DMS153 treated with DMSO at 0.1 percent for 48 hours (cell line): ENCODE data around the gene PNPLA1.

Experiments
- DNase-seq: peaks from one replicate; lab custom pipeline; 2025; ENCODE audit not compliant: unreplicated experiment; lab: John Stamatoyannopoulos, UW

PNPLA1 gene

DNA sequence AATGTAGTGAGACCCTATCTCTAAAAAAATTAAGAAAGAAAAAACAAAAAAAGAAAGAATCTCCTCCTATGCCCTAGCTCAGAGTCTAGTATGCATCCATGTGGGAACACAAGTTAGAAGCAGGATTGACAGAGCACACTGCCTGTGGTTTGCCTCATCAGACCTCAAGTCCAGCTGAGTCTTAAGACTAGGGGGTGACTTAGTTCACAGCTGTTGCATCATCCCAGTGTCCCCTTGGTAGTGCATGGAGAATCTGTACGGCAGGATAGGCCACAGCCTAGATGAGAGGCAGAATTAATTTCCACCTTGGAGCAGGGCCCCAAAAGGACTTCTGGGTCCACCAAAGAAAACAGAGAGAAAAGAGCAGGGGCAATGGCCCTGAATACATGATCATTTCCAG, 13.7 kb downstream of the PNPLA1 start:
- no peak for DNase-seq

DNA sequence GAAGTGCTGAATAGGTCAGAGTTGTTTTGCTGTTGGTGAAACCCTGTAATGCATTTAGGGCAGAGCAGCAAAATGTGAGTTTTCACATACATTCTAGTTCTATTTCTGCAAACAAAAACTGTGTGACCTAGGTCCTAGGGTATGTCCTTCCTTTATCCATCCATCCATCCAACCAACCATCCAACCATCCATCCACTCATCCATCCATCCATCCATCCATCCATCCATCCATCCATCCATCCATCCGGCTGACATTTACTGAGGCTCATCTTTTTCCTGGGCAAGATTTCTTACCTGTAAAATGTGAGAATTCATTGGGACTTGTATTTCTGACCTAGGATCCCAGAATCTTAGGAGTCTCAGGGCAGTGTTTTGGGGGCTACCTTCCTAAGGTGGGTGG, 14.5 kb downstream of the PNPLA1 start:
- no peak for DNase-seq

DNA sequence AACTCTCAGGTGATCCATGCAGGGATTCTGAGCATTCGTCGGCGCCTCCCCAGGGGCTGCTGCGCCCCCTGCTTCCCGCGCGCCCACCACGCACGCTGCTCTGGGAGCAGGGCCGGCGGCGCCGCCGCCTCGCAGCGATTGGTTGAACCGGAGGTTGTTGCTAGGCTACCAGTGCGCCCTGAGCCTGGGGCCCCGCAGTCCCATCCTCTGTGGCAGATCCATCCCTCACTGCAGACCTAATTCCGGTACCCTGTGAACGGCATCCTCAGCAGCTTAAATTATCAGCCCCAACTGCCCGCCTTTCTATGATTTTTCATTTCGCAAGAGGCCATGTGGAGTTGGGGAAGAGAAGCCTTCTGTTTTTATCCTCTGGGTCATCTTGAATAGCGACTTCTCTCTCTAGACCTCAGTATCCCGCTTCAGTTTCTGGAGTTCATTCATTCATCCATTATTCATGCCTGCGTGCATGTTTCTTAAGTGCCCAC, 15.4 kb downstream of the PNPLA1 start:
- DNase-seq = no peak

DNA sequence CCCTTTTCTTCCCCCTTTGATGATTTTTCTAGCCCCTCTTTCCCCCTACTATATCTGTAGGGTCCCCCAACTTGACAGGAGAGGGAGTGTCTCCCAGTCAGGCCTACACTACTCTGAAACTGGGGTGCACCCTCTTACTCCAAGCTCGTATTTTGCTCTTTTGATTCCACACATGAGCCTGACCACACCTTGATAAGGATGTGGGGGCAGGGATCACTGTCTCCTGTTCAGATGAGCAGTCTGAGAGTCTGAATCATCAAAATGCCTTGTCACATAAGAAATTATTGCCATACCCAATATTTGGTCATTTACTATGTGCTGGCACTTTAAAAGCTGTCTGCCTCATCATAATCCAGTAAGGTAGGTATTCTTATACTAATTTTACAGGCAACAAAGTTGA, 15.9 kb downstream of the PNPLA1 start:
- DNase-seq = no peak

DNA sequence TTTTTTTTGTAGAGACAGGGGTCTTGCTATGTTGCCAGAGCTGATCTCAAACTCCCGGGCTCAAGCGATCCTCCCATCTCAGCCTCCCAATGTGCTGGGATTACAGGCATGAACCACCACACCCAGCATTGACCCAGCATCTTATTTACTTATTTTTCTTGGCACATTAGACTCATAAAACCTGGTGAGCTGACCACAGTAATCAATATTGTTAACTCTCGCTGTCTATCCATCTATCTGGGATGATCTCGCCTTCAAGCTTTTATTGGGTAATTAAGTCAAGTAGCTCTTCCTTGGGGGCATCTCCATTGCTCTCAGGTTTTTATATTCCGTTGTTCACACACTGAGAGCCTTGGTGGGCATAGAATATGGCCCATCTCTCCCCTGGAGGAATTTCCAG, 17.0 kb downstream of the PNPLA1 start:
- no peak for DNase-seq

DNA sequence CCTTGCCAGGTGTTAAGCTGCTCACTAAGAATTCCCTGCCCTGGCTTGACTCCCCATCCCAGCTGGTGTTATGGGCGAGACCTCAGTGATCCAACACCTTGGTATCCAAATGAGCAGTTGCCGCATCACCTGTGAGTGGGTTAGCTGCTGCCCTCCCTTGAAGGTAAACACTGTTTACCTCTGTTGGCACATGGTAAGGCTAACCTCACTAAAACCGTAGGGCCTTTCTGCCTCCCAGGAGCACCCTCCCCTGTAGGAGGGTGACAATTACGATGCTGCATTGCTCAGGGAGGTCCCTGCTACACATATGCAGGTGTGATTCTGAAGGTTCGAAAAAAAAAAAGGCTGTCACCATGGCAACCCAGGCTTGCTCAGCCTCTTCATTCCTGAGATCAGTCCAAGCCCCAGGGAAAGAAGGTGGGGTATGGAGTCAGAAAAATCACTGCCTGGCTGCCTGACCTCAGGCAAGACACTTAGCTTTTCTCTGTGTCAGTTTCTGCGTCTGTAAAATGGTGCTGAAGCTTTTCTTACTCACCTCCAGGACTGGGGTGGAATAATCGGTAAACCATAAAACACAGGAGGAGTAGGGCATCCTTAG, 19.5 kb downstream of the PNPLA1 start:
- DNase-seq = no peak

DNA sequence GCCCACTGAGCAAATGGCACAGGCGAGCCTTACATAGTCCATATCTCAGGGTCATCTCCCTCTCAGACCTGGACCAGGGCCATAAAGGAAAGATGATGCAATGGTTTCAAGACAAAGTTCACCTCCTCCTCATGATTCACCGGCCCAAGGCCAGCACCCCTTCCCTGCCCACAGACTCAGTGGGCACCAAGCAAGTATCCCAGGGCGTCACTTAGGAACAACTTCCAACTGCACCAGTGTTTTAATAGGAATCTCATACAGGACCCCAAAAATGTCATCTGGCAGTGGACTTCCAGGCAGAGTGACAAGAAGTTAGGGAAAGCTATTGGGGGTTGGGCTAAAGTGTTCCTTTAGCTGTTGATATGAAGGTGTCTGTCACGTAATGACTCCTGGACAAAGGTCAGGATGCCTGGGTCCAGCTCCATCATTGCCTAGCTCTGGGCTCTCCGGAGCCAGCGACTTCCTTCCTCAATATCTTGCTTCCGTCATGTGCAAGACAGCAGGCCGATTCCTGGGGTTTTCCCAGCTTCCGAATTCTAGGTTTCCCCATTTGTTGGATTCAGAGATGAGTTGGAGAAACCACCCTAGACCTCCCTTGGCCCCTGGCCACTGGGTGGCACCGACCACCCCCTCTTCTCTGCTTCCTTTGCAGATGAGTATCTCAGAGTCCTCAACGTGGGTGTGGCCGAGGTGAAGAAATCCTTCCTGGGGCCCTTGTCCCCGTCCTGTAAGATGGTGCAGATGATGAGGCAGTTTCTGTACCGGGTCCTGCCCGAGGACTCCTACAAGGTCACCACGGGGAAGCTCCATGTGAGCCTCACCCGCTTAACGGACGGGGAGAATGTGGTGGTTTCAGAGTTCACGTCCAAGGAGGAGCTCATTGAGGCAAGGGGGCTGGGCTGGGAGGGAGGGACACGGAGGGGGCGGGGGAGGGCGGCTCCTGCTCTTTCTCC, 21.1 kb downstream of the PNPLA1 start:
- DNase-seq = no peak

DNA sequence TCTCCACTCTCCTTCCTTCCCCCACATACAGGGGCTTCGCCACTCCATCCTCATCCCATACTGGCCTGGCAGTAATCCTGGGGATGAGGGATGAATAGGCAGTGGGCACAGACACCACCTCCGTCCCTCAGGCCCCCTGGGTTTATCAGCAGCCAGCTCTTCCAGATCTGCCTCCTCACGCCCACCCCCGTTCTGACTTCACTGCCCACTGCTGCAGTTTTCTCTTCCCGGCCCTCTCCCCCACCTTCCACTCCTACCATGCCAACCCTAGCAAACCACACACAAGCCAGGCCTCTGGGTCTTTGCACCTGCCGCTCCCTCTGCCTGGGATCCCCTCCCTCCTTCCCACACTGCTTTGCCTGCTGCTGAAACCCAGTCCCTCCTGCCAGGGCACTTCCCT, 22.3 kb downstream of the PNPLA1 start:
- no peak for DNase-seq

DNA sequence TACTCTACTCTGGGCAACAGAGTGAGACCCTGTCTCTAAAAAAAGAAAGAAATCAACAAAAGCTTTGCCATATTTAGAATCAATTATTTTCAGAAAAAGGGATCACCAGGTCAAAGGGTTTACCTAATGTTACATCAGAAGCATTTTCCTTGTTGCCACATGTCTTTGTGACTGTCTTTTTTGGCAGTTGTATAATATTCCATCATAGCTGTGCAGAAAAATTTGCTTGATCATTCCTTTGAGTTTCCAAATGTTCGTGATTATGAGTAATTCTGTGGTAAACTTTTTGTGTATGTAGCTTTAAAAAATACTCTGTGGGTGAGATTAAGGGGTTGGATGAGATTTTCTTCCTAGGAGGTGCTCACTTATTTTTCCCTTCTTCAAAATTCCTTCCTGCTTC, 26.4 kb downstream of the PNPLA1 start:
- DNase-seq = no peak

DNA sequence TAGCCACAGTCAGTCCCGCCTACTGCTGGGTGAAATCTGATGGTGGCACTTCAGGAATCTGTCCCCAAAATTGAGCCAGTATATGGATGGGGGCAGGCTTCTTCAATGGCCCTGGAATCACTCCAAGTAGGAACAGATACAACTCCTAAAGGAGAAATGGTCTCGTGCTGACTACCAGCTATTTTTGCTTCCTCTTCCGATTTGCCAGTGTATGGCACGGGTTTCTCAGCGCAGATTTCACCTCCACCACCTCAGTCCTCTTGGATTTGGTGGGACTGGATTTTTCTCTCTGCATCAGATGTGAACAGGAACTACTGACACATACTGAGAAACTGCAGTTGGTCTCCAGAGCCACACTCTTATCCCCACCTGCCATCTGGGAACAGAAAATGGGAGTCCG, 27.2 kb downstream of the PNPLA1 start:
- DNase-seq = no peak

DNA sequence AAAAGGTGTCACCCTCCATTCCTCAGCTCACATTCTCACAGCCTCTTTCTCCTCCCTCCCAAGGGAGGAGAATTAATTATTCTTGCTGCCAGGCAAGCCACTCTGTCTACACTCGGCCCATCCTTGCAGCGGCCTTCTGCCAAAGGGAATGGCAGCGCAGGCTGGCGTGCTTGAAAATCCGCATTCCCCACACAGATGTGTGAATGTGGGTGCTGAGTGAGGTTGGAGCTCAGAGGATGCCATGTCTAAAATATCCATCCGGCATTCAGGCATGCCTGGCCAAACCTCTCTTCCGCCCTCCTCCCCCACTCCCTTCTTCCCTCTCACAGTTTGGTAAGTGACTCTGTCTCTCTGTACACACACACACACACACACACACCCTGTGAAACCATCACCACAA, 27.7 kb downstream of the PNPLA1 start:
- no peak for DNase-seq

DNA sequence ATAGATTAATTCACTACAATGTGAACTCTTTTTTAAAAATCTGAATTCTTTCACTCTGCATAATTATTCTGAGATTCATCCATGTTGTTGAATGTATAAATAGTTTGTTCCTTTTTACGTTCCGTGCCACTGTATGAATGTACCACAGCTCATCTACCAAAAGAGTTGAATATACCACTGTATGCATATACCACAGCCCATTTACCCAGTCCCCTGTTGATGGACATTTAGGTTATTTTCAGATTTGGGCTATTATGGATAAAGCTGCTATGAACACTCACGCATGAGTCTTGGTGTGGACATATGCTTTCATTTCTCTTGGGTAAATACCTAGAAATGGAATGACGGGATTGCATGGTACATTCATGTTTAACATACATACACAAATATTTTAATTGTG, 28.2 kb downstream of the PNPLA1 start:
- no peak for DNase-seq

DNA sequence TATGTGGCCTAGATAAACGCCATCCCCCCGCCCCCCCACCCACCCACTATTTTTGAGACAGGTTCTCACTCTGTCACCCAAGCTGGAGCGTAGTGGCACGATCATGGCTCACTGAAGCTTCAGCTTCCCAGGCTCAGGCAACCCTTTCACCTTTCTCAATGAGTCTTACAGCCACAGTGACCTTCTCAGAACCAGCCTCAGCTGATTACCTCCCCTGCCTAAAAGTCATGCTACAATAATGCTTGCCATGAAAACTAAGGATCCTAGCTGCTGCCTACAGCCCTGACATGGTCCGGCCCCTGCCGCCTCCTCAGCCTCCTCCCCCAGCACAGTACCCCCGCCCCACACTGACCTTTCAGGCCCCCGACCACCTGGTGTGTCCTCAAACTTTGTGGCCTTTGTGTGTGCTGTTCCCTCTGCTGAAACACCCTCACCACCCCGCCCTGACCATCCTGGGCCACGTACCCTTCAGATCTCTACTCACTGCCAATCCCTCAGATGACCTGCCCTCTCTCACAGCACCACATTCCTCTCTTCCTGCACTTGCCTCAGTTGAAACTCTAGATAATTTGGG, 31.3 kb downstream of the PNPLA1 start:
- no peak for DNase-seq

DNA sequence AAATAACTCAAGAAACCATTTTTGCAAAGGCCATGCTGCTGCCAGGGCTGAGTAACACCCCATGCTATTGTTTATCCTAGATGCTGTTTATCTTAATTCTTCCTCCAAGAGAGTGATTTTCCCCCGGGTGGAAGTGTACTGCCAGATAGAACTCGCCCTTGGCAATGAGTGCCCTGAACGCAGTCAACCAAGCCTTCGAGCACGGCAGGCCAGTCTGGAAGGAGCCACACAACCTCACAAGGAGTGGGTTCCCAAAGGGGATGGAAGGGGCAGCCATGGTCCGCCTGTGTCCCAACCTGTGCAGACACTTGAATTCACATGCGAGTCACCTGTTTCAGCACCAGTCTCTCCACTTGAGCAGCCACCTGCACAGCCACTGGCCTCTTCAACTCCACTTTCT, 31.9 kb downstream of the PNPLA1 start:
- no peak for DNase-seq

DNA sequence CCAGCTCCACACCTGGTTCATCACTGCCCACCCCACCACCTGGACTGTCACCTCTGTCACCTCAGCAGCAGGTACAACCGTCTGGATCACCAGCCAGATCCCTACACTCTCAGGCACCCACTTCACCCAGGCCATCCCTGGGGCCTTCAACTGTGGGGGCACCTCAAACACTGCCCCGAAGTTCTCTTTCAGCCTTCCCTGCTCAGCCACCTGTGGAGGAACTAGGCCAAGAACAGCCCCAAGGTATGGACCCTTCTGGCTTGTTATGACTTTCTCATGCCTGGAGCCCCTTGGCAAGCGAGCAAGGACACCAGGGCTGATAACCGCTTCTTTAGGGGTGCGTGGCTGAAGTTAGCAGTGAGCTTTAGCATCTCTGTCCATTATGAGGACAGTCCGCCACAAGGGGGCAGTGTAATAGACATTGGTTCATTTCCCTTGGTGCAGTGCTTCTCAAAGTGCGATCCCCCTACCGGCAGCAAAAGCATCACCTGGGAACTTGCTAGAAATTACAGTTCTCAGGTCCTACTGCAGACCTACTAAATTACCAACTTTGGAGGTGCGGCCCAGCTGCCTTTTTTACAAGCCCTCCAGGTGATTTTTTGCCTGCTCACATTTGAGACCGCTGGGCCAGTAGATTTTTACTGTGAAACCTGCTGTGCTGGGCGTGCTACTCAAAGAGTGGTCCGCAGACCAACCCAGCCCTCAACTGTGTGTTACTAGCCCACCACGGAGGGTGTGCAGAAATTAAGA, 32.5 kb downstream of the PNPLA1 start:
- DNase-seq = peak; percentile 34

DNA sequence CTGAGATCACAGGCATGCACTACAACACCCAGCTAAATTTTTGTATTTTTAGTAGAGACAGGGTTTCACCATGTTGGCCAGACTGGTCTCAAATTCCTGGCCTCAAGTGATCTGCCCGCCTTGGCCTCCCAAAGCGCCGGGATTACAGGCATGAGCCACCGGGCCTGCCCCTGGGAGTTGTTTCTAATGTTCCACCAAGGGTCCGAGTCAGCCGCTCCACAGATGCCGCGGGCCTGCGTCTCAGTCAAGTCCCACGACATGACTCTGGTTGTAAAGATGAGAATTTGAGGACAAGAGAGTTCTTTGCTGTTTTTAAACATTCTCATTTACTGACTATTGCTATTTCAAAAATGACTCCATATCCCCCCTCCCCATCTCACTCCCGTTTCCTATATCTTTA, 36.0 kb downstream of the PNPLA1 start:
- no peak for DNase-seq

DNA sequence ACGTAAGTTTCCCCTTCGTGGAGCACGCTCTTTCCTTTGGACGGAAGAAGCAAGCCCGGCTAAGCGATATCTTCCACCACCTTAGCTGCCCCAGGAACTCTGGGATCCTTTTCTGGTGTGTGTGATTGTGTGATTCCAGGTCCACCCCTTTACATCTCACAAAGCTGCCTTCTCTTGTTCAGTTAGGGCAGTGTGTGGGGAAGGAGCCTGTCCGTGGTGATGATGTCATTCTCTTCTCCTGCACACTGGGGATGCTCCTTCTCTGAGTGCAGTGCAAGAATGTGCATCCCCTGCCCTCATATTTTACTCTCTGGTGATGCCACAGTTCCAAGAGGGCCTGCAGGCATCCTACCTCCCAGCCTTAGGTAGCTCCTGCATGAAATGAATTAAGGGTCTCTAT, 36.5 kb downstream of the PNPLA1 start:
- no peak for DNase-seq

DNA sequence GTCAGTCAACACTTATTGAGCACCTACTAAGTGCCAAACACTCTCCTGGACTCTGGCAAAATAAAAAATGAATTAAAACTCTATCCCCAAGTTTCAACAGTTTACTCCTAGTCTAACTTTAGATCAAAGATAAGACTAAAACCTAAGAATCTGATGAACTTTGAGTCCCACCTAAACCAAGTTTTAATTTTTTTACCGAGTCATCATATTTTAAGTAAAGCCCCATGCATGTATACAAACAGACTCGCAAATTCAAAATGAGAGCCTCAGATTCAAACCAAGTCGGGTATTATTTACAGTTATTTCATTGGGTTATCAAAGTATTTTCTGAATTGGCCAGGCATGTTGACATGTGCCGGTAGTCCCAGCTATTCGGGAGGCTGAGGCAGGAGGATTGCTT, 38.7 kb downstream of the PNPLA1 start:
- DNase-seq = no peak

DNA sequence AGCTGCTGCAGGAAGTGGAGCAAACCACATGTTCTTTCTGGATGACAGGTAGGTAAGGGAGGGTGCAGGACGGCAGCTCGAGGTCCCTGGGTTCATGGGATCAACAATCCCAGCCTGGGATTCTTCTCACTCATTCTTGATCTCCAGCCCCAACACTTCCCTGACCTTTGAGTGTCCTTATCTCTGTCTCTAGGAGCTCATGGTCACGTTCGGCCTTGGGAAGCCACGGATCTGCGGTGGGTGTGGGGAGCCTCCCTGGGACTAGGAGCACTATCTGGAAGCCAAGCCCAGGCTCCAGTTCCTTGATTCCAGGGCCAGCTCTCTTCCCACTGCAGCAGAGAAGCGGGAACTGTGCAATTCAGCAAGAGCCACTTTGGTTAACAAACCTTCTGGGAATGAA, 39.3 kb downstream of the PNPLA1 start:
- DNase-seq = no peak

DNA sequence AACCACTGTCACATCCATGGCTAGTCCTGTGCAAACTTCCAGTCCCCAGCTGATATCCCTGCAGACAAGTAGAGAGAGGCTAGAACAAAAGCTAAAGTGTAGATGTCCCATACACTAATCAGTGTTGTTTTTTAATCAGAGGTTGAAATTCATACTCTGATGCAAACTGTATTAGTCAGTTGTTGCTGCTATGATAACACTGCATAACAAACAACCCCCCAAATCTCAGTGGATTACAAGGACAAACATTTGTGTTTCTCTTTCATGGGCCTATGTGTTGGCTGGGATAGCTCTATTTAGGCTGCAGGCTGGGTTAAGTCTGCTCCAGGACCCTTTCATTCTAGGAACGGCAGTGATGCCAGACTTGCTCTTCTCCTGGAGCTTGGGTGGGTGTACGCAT, 40.0 kb downstream of the PNPLA1 start:
- no peak for DNase-seq

DNA sequence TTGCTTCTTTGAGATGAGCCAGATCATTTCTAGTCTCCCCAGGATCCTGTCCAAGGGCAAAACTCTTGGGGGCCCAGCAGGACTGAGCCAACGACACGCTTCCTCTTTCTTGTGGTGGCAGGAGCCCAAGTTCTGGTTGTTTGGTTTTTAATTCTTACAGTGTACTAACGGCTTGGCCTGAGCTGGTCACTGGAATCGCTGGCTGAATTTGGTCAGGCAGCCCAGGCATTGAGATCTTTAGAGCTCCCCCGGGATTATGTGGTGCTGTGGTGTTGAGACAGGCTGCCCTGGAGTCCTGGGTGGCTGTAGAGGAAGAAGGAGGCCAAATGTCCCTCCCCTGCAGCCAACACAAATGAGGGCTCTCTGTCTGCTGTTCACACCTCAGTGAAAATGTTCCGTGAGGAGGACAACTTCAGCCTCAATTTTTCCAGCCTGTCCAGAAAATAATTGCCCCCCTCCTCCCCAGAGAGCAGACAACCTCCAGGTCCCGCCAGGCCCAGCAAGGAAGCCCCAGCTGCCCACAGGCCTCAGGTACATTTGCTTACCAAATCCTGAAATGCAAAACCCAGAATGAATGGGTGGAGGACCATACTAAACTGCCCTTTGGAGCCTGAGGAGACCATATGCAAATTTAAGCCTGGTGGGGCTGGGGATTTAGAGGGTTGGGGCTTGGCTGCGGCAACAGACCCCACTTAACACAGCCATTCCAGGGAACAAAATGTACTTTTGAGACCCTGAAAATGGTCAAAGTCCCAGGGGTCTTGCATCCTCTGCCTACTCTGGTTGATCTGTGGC, 43.2 kb downstream of the PNPLA1 start:
- no peak for DNase-seq
